Transverse colon (tissue), 4 donors: ENCODE data around the gene BANP. TPM values are rescaled to one million over a fixed set of nuclear protein-coding genes. Genes with fewer than 3 reads are reported as not detected.
"Not testable (repeated sequence)": the region's sequence is repeated elsewhere in the genome, so short reads cannot be mapped to it uniquely, and the experiment has no call there.

Source experiments
- DNase-seq: peaks from one replicate; pipeline ENCODE4 v3.0.0-alpha.2; 2019
- H3K27ac ChIP-seq, 4 donors: fragments of 200-600 bp; sonication (generic); 2 replicates each; pipeline ENCODE4 v1.5.1; 2016 to 2018; ENCODE audit warnings: inconsistent platforms in 4 of 4
- H3K27me3 ChIP-seq: fragments of 200-600 bp; sonication (generic); 2 replicates; pipeline ENCODE4 v1.5.1; 2017; ENCODE audit warnings: inconsistent platforms
- H3K36me3 ChIP-seq, 4 donors: fragments of 200-600 bp; sonication (generic); 2 replicates each; pipeline ENCODE4 v1.5.1; 2017 to 2019; ENCODE audit warnings: inconsistent platforms in 4 of 4
- H3K4me1 ChIP-seq, 4 donors: fragments of 200-600 bp; sonication (generic); 2 replicates each; pipeline ENCODE4 v1.5.1; 2017 to 2020; ENCODE audit warnings: inconsistent platforms in 4 of 4
- H3K4me3 ChIP-seq, 4 donors: fragments of 200-600 bp; sonication (generic); 1 replicate in 1 of 4; 2 replicates in 3 of 4; pipeline versions ENCODE4 v1.5.1 to v1.6.1; 2017 to 2019; ENCODE audit warnings: inconsistent platforms in 4 of 4
- H3K9me3 ChIP-seq, 2 donors: fragments of 200-600 bp; sonication (generic); 2 replicates each; pipeline ENCODE4 v1.5.1; 2017 to 2019; ENCODE audit warnings: inconsistent platforms in 2 of 2
- CTCF ChIP-seq, 5 experiments: fragments of 200-600 bp in 3 of 5; fragments of 450-650 bp in 2 of 5; sonication (generic) in 3 of 5; IDR thresholded peaks; 1 replicate in 2 of 5; 2 replicates in 3 of 5; pipeline ENCODE4 v1.5.1; 2016 to 2017; ENCODE audit warnings: antibody characterized with exemption in 5 of 5, inconsistent platforms in 3 of 5, mild to moderate bottlenecking in 2 of 5, moderate library complexity in 1 of 5
- EP300 ChIP-seq: sonication (generic); formaldehyde crosslinking; IDR thresholded peaks from one replicate; pipeline ENCODE4 v1.6.1; 2017; ENCODE audit warnings: antibody characterized with exemption, low read depth
- POLR2A ChIP-seq: fragments of 450-650 bp; IDR thresholded peaks from one replicate; pipeline ENCODE4 v1.6.1; 2016; ENCODE audit warnings: antibody characterized with exemption, mild to moderate bottlenecking, moderate library complexity
- POLR2AphosphoS5 ChIP-seq, 3 donors: sonication (generic); formaldehyde crosslinking; IDR thresholded peaks; one replicate each; pipeline ENCODE4 v1.6.1; 2016; ENCODE audit warnings: antibody characterized with exemption in 3 of 3
- WGBS, 2 donors: methylation state at CpG; one replicate each; pipeline ENCODE4 v1.1.5; 2018; ENCODE audit warnings: low coverage in 1 of 2; 5-methylcytosine and 5-hydroxymethylcytosine counted together
- in situ Hi-C, 4 donors: fragments of 200-750 bp; cut with MboI; loops; one replicate each; pipeline versions ENCODE4 v1.15.0 to v1.15.1; 2017; ENCODE audit warnings: low sequenced_read_pairs in 3 of 4, low pct_ligation_motif_present in 1 of 4, low pct_unique_long_range_greater_than_20kb in 1 of 4
- intact Hi-C: fragments of 100-400 bp; cut with DNase I; formaldehyde crosslinking; loops from one replicate; pipeline ENCODE4 v1.15.1; 2023; ENCODE audit warnings: low total_unique reads
- total RNA-seq, 4 donors: library from RNA; depleted of rRNA; stranded (reverse); fragments of >200 nt; gene quantifications; one replicate each; pipeline ENCODE4 v1.1.0, GENCODE V29; 2016

BANP gene
- total RNA-seq, 4 donors from 2014 or later: 15.3 to 25.1 (median 18.7) TPM

GRCh38 chr16:88037359-88037758 is 86.1 kb downstream of the BANP start:
- in situ Hi-C loops, H3K36me3 ChIP-seq, H3K27me3 ChIP-seq, H3K4me1 ChIP-seq, H3K9me3 ChIP-seq, intact Hi-C loops, DNase-seq, H3K27ac ChIP-seq, H3K4me3 ChIP-seq: not testable (repeated sequence)
- 84 to 96% methylated on average over 2 to 10 of the region's 10 CpGs for WGBS, 2 donors

- in situ Hi-C loops, H3K4me1 ChIP-seq, H3K27ac ChIP-seq, H3K27me3 ChIP-seq, intact Hi-C loops, H3K36me3 ChIP-seq, DNase-seq, H3K4me3 ChIP-seq, H3K9me3 ChIP-seq: not testable (repeated sequence)
- 93 to 98% methylated on average over 9 to 28 of the region's 28 CpGs for WGBS, 2 donors
Observed at GRCh38 chr16:88037876-88038525, 86.8 kb downstream of the BANP start.

- in situ Hi-C loops, H3K4me1 ChIP-seq, H3K27ac ChIP-seq, DNase-seq, H3K4me3 ChIP-seq, H3K36me3 ChIP-seq, intact Hi-C loops, H3K27me3 ChIP-seq, H3K9me3 ChIP-seq: not testable (repeated sequence)
- 95 to 96% methylated on average over 7 to 9 of the region's 9 CpGs for WGBS, 2 donors
Observed at GRCh38 chr16:88038526-88038908, 87.3 kb downstream of the BANP start.

GRCh38 chr16:88039591-88039990 is 88.4 kb downstream of the BANP start:
- in situ Hi-C loops (no loop called here), intact Hi-C loops (no loop called here)
- 94% methylated on average over 5 to 11 of the region's 11 CpGs for WGBS, 2 donors

GRCh38 chr16:88040196-88040876 is 89.1 kb downstream of the BANP start:
- H3K9me3 ChIP-seq, DNase-seq, H3K27me3 ChIP-seq, H3K27ac ChIP-seq, H3K36me3 ChIP-seq, H3K4me3 ChIP-seq, in situ Hi-C loops, H3K4me1 ChIP-seq, intact Hi-C loops: not testable (repeated sequence)
- WGBS, 2 donors: 80 to 92% methylated on average over 2 to 28 of the region's 28 CpGs

More at GRCh38 chr16:88039591-88039990, 88.4 kb downstream of the BANP start:
- Histone ChIP-seq H3K27me3 (no peaks in the 10 kb centered on the region), H3K36me3 (peaks cover 0 to 7% (median 0%) of the 10 kb centered on the region in 4 donors), H3K9me3 (no peaks in the 10 kb centered on the region), H3K27ac (no peak overlapping the region), H3K4me3 (no peak overlapping the region), H3K4me1 (no peaks in the 10 kb centered on the region)
- no peak for TF ChIP-seq EP300
- TF ChIP-seq POLR2AphosphoS5 (IDR thresholded peaks at IDR 0.05): no peak
- no peak for TF ChIP-seq POLR2A
- no peak for TF ChIP-seq CTCF (IDR thresholded peaks at IDR 0.05)
- no peak for DNase-seq

GRCh38 chr16:88040877-88041244 is 89.6 kb downstream of the BANP start:
- H3K27me3 ChIP-seq, H3K27ac ChIP-seq, H3K4me1 ChIP-seq, in situ Hi-C loops, H3K9me3 ChIP-seq, DNase-seq, H3K4me3 ChIP-seq, H3K36me3 ChIP-seq, intact Hi-C loops: not testable (repeated sequence)
- WGBS, 2 donors: 90 to 95% methylated on average over 2 to 5 of the region's 5 CpGs

- H3K4me1 ChIP-seq, in situ Hi-C loops, H3K27ac ChIP-seq, H3K27me3 ChIP-seq, intact Hi-C loops, DNase-seq, H3K4me3 ChIP-seq, H3K36me3 ChIP-seq, H3K9me3 ChIP-seq: not testable (repeated sequence)
- WGBS, 2 donors: 92 to 100% methylated on average over 1 to 11 of the region's 11 CpGs
Observed at GRCh38 chr16:88041506-88041905, 90.3 kb downstream of the BANP start.

- H3K4me1 ChIP-seq, H3K27ac ChIP-seq, H3K27me3 ChIP-seq, intact Hi-C loops, DNase-seq, H3K4me3 ChIP-seq, in situ Hi-C loops, H3K36me3 ChIP-seq, H3K9me3 ChIP-seq: not testable (repeated sequence)
- WGBS, 2 donors: 85 to 93% methylated on average over 3 to 18 of the region's 18 CpGs
Observed at GRCh38 chr16:88041986-88042562, 90.8 kb downstream of the BANP start.

GRCh38 chr16:88043208-88043910 is 92.1 kb downstream of the BANP start:
- DNase-seq, H3K27ac ChIP-seq, H3K9me3 ChIP-seq, H3K27me3 ChIP-seq, H3K4me1 ChIP-seq, H3K36me3 ChIP-seq, intact Hi-C loops, H3K4me3 ChIP-seq, in situ Hi-C loops: not testable (repeated sequence)
- 87% methylated on average over 8 of the region's 8 CpGs; no CpG with 5 or more reads in 1 of the 2 donors for WGBS, 2 donors
